K562 (cell line): ENCODE measurements around the gene KCTD1. TPM values are rescaled to one million over a fixed set of nuclear protein-coding genes. Genes with fewer than 3 reads are reported as not detected.

ENCODE experiments used
- ATAC-seq: fragments of 200-7000 bp; cut with Tn5 transposase; 3 replicates; pipeline ENCODE4 v1.9.1; 2020; ENCODE audit warnings: moderate library complexity
- BruUV-seq: library from RNA; stranded (reverse); fragments of 400-500 nt; replicated peaks from 2 replicates; lab custom pipeline; 2021; lab: Mats Ljungman, UMichigan
- CTCF ChIA-PET: fragments of 300-600 bp; formaldehyde crosslinking; extraction: SDS; loops from one replicate; lab custom pipeline; 2021; ENCODE audit warnings: low intra/inter-chr PET ratio; lab: Yijun Ruan, JAX
- POLR2A ChIA-PET: fragments of 300-600, 350-650 bp; sonication (Branson Sonifier 250); formaldehyde crosslinking; extraction: SDS; loops from one replicate; lab custom pipeline; 2021; ENCODE audit warnings: antibody characterized with exemption, inconsistent platforms; lab: Yijun Ruan, JAX
- DNase-seq, 4 experiments: peaks; one replicate each; pipeline versions ENCODE4 v3.0.0 to v3.0.0-alpha.2; 2011 to 2018; ENCODE audit warnings: low spot score in 3 of 4, mixed read lengths in 3 of 4; ENCODE audit errors: extremely low read depth in 1 of 4
- FAIRE-seq: peaks from 2 replicates; lab custom pipeline; 2011; peaks lifted over from hg19 to GRCh38; lab: Jason Lieb, UNC
- H2AFZ ChIP-seq: 2 replicates; pipeline ENCODE4 v1.6.0; 2011; ENCODE audit warnings: low read depth, low read length, control low read depth, inconsistent platforms
- H3K27ac ChIP-seq: fragments of 200-600 bp; 3 replicates; pipeline ENCODE4 v1.8.0; 2011; ENCODE audit warnings: low read depth, mild to moderate bottlenecking, control low read depth, inconsistent platforms, low read length, moderate library complexity, mixed read lengths; ENCODE audit errors: extremely low read depth
- H3K27me3 ChIP-seq, 2 experiments: fragments of 300-600 bp in 1 of 2; 2 replicates in 1 of 2; 3 replicates in 1 of 2; pipeline versions ENCODE4 v1.6.0 to v1.8.0; 2011; ENCODE audit warnings: inconsistent platforms in 2 of 2, low read length in 2 of 2, mild to moderate bottlenecking in 1 of 2, mixed read lengths in 1 of 2, moderate library complexity in 1 of 2; ENCODE audit not compliant: control insufficient read depth in 2 of 2, insufficient read depth in 2 of 2
- H3K36me3 ChIP-seq: fragments of 300-600 bp; 3 replicates; pipeline ENCODE4 v1.8.0; 2011; ENCODE audit warnings: mild to moderate bottlenecking, low read length, inconsistent platforms; ENCODE audit not compliant: control insufficient read depth, insufficient read depth
- H3K4me1 ChIP-seq, 2 experiments: fragments of 200-600 bp in 1 of 2; replicated peaks in 1 of 2; 2 replicates in 1 of 2; 3 replicates in 1 of 2; pipeline versions ENCODE4 v1.5.1 to v1.8.0; 2011; ENCODE audit warnings: inconsistent platforms in 2 of 2, low read length in 2 of 2, mild to moderate bottlenecking in 1 of 2, mixed read lengths in 1 of 2, moderate library complexity in 1 of 2; ENCODE audit not compliant: control insufficient read depth in 2 of 2, insufficient read depth in 2 of 2
- H3K4me2 ChIP-seq: 2 replicates; pipeline ENCODE4 v1.6.1; 2011; ENCODE audit warnings: low read length, control low read depth, inconsistent platforms, mixed read lengths; ENCODE audit not compliant: insufficient read depth
- H3K4me3 ChIP-seq: fragments of 200-600 bp; sonication (generic), shearing (Covaris generic); 2 replicates; pipeline ENCODE4 v1.5.1; 2016; ENCODE audit warnings: control low read depth, inconsistent platforms
- H3K79me2 ChIP-seq: fragments of 200-600 bp; 3 replicates; pipeline ENCODE4 v1.8.0; 2011; ENCODE audit warnings: low read length, inconsistent platforms; ENCODE audit not compliant: control insufficient read depth, insufficient read depth
- H3K9ac ChIP-seq, 2 experiments: 2 replicates each; pipeline versions ENCODE4 v1.6.0 to v1.6.1; 2011; ENCODE audit warnings: low read depth in 2 of 2, low read length in 2 of 2, control low read depth in 1 of 2, inconsistent platforms in 1 of 2, mild to moderate bottlenecking in 1 of 2, mixed read lengths in 1 of 2; ENCODE audit not compliant: insufficient read depth in 1 of 2
- H3K9me1 ChIP-seq: one replicate; pipeline ENCODE4 v1.6.0; 2011; ENCODE audit warnings: inconsistent platforms, mild to moderate bottlenecking, low read length, moderate library complexity; ENCODE audit not compliant: control insufficient read depth, insufficient read depth
- H3K9me3 ChIP-seq: replicated peaks from 2 replicates; pipeline ENCODE4 v1.5.1; 2011; ENCODE audit warnings: low read depth, low read length, inconsistent platforms; ENCODE audit not compliant: control insufficient read depth, insufficient read depth
- H4K20me1 ChIP-seq: replicated peaks from 2 replicates; pipeline ENCODE4 v1.6.1; 2011; ENCODE audit warnings: low read length, inconsistent platforms, mixed read lengths; ENCODE audit not compliant: control insufficient read depth, insufficient read depth
- POU5F1 ChIP-seq: fragments of 150-350 bp; IDR thresholded peaks from 2 replicates; pipeline ENCODE4 v1.6.1; 2014; ENCODE audit warnings: borderline replicate concordance, low read length, low read depth, mild to moderate bottlenecking; ENCODE audit not compliant: partially characterized antibody
- RBM17 ChIP-seq: fragments of 200-400 bp; formaldehyde crosslinking; IDR thresholded peaks from 2 replicates; pipeline ENCODE4 v1.6.1; 2017; ENCODE audit warnings: low read depth, mild to moderate bottlenecking, low read length, borderline replicate concordance
- ZFP1 ChIP-seq: fragments of 450-650 bp; formaldehyde crosslinking; IDR thresholded peaks from 2 replicates; pipeline ENCODE4 v1.4.0; 2020; ENCODE audit warnings: mild to moderate bottlenecking, mixed read lengths
- ZNF41 ChIP-seq: fragments of 250-450 bp; sonication (Bioruptor Pico); conservative IDR thresholded peaks from 2 replicates; pipeline ENCODE4 v1.4.0; 2020; ENCODE audit warnings: mild to moderate bottlenecking
- WGBS: fragments of 100-300 bp; shearing (Covaris generic); methylation state at CpG from one replicate; pipeline ENCODE4 v1.1.6; 2016; ENCODE audit warnings: low coverage, mixed read lengths; ENCODE audit not compliant: insufficient coverage; ENCODE audit errors: missing lambda C conversion rate; 5-methylcytosine and 5-hydroxymethylcytosine counted together
- in situ Hi-C: fragments of 300-500 bp; cut with MboI; formaldehyde crosslinking; loops from 4 replicates; pipeline ENCODE4 v1.15.0; 2018; ENCODE audit warnings: inconsistent platforms, mixed read lengths
- intact Hi-C: fragments of 100-400 bp; cut with micrococcal nuclease; formaldehyde crosslinking; loops from 2 replicates; pipeline ENCODE4 v1.14.2; 2022
- polyA plus RNA-seq, 8 experiments: library from polyadenylated mRNA; depleted of rRNA in 4 of 8; stranded (reverse) in 5 of 8; unstranded in 3 of 8; fragments of >200 nt; fragmentation: Nextera tagmentation in 2 of 8; fragmentation: Illumina TruSeq in 1 of 8; extraction: Ambion mirVana in 2 of 8; extraction: Trizol in 1 of 8; gene quantifications; 2 replicates each; pipeline versions ENCODE4 v1.2.1 to v1.2.3, GENCODE V29; 2011 to 2014; ENCODE audit warnings: inconsistent platforms in 1 of 8, missing spikeins in 1 of 8
- total RNA-seq, 7 experiments: library from RNA; depleted of rRNA in 6 of 7; stranded (reverse); fragments of >200 nt in 6 of 7; fragmentation: Illumina TruSeq in 2 of 7; extraction: Trizol in 2 of 7; gene quantifications; 2 replicates each; pipeline versions ENCODE4 v1.2.1 to v1.2.3, GENCODE V29; 2011 to 2021; ENCODE audit warnings: low replicate concordance in 1 of 7
- TF ChIP-seq, protein P1 (sequence below): fragments of 450-650 bp; formaldehyde crosslinking; IDR thresholded peaks from 2 replicates; pipeline ENCODE4 v1.4.0; 2020; ENCODE audit warnings: mild to moderate bottlenecking, moderate library complexity
- TF ChIP-seq, protein P2 (sequence below): fragments of 450-650 bp; IDR thresholded peaks from 2 replicates; pipeline ENCODE4 v1.7.0; 2016; ENCODE audit warnings: borderline replicate concordance
- TF ChIP-seq, protein P3 (sequence below): fragments of 250-450 bp; sonication (Bioruptor Pico); IDR thresholded peaks from 2 replicates; pipeline ENCODE4 v1.4.0; 2020
- TF ChIP-seq, protein P4 (sequence below): IDR thresholded peaks from 2 replicates; pipeline ENCODE4 v1.6.1; 2016; ENCODE audit warnings: missing genetic modification characterization, missing compliant biosample characterization

The KCTD1 gene
- total and polyA plus RNA-seq, 9 of the 15 experiments (the other 6 are each of a cell fraction or from before 2014, with no cell fraction given) = not detected

DNA sequence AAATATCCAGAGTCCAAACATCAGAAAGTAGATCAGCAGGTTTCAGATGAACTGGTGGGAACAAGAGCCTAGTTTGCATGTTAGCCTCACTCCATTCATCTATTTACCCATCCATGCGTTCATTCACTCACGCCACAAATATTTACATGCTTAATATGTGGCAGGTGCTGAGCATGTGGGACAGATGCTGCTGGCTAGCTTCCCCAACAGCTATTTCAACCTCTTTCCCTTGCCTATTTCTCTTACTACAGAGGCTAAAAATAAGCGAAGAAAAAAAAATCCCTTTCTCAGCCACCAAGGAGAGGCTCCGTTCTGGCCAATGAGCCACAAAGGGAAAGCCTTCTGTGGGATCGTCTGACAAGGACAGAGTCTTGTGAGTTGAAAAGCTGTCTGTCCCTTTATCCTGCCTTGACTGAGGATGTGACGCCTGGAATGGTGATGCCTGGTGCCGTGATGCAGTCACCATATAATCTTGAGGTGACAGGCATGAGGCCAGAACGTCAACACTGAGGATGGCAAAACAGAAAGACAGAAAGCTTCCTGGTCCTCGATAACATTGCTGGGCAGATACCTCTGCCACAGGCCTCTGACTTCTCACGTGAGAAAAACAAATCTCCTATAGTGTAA, 78.2 kb downstream of the KCTD1 start (continued):
- TF ChIP-seq, protein P1, sequence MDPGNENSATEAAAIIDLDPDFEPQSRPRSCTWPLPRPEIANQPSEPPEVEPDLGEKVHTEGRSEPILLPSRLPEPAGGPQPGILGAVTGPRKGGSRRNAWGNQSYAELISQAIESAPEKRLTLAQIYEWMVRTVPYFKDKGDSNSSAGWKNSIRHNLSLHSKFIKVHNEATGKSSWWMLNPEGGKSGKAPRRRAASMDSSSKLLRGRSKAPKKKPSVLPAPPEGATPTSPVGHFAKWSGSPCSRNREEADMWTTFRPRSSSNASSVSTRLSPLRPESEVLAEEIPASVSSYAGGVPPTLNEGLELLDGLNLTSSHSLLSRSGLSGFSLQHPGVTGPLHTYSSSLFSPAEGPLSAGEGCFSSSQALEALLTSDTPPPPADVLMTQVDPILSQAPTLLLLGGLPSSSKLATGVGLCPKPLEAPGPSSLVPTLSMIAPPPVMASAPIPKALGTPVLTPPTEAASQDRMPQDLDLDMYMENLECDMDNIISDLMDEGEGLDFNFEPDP (CRISPR knock-in tag) = no peak
- TF ChIP-seq, protein P2, sequence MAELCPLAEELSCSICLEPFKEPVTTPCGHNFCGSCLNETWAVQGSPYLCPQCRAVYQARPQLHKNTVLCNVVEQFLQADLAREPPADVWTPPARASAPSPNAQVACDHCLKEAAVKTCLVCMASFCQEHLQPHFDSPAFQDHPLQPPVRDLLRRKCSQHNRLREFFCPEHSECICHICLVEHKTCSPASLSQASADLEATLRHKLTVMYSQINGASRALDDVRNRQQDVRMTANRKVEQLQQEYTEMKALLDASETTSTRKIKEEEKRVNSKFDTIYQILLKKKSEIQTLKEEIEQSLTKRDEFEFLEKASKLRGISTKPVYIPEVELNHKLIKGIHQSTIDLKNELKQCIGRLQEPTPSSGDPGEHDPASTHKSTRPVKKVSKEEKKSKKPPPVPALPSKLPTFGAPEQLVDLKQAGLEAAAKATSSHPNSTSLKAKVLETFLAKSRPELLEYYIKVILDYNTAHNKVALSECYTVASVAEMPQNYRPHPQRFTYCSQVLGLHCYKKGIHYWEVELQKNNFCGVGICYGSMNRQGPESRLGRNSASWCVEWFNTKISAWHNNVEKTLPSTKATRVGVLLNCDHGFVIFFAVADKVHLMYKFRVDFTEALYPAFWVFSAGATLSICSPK = no peak

DNA sequence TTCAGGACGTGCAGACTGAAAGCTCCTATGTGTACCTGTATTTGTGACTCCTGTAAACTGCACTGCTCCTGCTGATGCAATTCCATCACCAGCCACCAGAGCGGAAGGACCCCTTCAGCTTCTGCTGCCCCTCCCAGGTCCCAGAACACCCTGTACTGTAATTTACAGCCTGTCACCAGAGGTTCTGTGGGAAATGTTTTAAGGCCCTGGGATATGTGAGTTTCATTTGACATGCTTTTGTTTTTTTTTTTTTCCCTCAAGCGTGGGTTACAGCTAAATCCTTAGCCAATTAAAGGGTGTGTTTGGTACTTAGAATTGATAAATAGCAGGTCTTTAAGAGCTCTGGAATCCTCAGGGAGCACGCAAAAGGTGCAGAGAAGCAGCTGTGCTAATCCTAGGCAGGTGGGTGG, 79.4 kb downstream of the KCTD1 start:
- no peaks in the 10 kb centered on the region for H3K36me3 ChIP-seq
- H2AFZ ChIP-seq = no peak overlapping the region
- no peaks in the 10 kb centered on the region for H3K79me2 ChIP-seq
- DNase-seq (peak; percentile 57 to 69 (median 63)), ATAC-seq (peak; percentile 97), FAIRE-seq (peak; percentile 88)
- no TSS peak for BruUV-seq
- WGBS = 0% methylated on average over 4 of the region's 4 CpGs
- no peaks in the 10 kb centered on the region for H3K9me1 ChIP-seq
- no peak overlapping the region for H3K9ac ChIP-seq
- ChIA-PET CTCF (no interaction called here), POLR2A (interaction anchor here (0.6 kb wide), 1 partner anchor 166 kb away, joined by 4 read pairs; no protein-coding TSS in a partner anchor)
- no peak overlapping the region; the same call in 1 of the 2 replicates for H3K4me3 ChIP-seq
- 0 out of 2 replicates have a peak, but pooled peaks cover 4% of the 10 kb centered on the region for H4K20me1 ChIP-seq
- no peaks in the 10 kb centered on the region for H3K4me1 ChIP-seq
- no peak overlapping the region for H3K4me2 ChIP-seq
- H3K27ac ChIP-seq = no peak overlapping the region
- peaks cover 2 to 10% of the 10 kb centered on the region in 2 experiments; a peak in 2 of 5 replicates for H3K27me3 ChIP-seq
- in situ Hi-C loops (no loop called here), intact Hi-C loops (no loop called here)
- no peaks in the 10 kb centered on the region for H3K9me3 ChIP-seq
- no peak for TF ChIP-seq ZNF41
- TF ChIP-seq, protein P3, sequence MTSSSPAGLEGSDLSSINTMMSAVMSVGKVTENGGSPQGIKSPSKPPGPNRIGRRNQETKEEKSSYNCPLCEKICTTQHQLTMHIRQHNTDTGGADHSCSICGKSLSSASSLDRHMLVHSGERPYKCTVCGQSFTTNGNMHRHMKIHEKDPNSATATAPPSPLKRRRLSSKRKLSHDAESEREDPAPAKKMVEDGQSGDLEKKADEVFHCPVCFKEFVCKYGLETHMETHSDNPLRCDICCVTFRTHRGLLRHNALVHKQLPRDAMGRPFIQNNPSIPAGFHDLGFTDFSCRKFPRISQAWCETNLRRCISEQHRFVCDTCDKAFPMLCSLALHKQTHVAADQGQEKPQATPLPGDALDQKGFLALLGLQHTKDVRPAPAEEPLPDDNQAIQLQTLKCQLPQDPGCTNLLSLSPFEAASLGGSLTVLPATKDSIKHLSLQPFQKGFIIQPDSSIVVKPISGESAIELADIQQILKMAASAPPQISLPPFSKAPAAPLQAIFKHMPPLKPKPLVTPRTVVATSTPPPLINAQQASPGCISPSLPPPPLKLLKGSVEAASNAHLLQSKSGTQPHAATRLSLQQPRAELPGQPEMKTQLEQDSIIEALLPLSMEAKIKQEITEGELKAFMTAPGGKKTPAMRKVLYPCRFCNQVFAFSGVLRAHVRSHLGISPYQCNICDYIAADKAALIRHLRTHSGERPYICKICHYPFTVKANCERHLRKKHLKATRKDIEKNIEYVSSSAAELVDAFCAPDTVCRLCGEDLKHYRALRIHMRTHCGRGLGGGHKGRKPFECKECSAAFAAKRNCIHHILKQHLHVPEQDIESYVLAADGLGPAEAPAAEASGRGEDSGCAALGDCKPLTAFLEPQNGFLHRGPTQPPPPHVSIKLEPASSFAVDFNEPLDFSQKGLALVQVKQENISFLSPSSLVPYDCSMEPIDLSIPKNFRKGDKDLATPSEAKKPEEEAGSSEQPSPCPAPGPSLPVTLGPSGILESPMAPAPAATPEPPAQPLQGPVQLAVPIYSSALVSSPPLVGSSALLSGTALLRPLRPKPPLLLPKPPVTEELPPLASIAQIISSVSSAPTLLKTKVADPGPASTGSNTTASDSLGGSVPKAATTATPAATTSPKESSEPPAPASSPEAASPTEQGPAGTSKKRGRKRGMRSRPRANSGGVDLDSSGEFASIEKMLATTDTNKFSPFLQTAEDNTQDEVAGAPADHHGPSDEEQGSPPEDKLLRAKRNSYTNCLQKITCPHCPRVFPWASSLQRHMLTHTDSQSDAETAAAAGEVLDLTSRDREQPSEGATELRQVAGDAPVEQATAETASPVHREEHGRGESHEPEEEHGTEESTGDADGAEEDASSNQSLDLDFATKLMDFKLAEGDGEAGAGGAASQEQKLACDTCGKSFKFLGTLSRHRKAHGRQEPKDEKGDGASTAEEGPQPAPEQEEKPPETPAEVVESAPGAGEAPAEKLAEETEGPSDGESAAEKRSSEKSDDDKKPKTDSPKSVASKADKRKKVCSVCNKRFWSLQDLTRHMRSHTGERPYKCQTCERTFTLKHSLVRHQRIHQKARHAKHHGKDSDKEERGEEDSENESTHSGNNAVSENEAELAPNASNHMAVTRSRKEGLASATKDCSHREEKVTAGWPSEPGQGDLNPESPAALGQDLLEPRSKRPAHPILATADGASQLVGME = no peak
- TF ChIP-seq, protein P4, sequence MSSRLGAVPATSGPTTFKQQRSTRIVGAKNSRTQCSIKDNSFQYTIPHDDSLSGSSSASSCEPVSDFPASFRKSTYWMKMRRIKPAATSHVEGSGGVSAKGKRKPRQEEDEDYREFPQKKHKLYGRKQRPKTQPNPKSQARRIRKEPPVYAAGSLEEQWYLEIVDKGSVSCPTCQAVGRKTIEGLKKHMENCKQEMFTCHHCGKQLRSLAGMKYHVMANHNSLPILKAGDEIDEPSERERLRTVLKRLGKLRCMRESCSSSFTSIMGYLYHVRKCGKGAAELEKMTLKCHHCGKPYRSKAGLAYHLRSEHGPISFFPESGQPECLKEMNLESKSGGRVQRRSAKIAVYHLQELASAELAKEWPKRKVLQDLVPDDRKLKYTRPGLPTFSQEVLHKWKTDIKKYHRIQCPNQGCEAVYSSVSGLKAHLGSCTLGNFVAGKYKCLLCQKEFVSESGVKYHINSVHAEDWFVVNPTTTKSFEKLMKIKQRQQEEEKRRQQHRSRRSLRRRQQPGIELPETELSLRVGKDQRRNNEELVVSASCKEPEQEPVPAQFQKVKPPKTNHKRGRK = no peak
- no peak for TF ChIP-seq POU5F1
- no peak for TF ChIP-seq RBM17
- no peak for TF ChIP-seq ZFP1
